Brain microvascular endothelial cell (primary cell): ENCODE data around the gene RCC2.
A peak's percentile ranks its signal among the peaks of the same experiment; 100 is the strongest.

ENCODE experiments used
- DNase-seq: peaks from one replicate; pipeline ENCODE4 v3.0.0-alpha.2; 2020
- H3K27ac ChIP-seq: fragments of 250-450 bp; sonication (Bioruptor Pico); 2 replicates; pipeline ENCODE4 v1.5.1; 2020; ENCODE audit warnings: mild to moderate bottlenecking, moderate library complexity
- H3K27me3 ChIP-seq: fragments of 250-450 bp; sonication (Bioruptor Pico); replicated peaks from 2 replicates; pipeline ENCODE4 v1.5.1; 2020; ENCODE audit warnings: mild to moderate bottlenecking
- H3K36me3 ChIP-seq: fragments of 250-450 bp; sonication (Bioruptor Pico); replicated peaks from 2 replicates; pipeline ENCODE4 v1.5.1; 2020; ENCODE audit warnings: mild to moderate bottlenecking
- H3K4me3 ChIP-seq: 2 replicates; pipeline ENCODE4 v1.5.1; 2011; ENCODE audit warnings: low read depth, mild to moderate bottlenecking, control low read depth, low read length, moderate library complexity
- CTCF ChIP-seq: IDR thresholded peaks from 2 replicates; pipeline ENCODE4 v1.5.1; 2011; ENCODE audit warnings: low read depth, mild to moderate bottlenecking, moderate library complexity, low read length, control low read depth, inconsistent platforms; ENCODE audit errors: missing control alignments
- in situ Hi-C: cut with HindIII; loops from 2 replicates; pipeline ENCODE4 v1.10.0; 2017; ENCODE audit warnings: low sequenced_read_pairs, low pct_ligation_motif_present

Gene RCC2

GRCh38 chr1:17440074-17440826 is 773 bp upstream of the RCC2 start:
- TF ChIP-seq CTCF: no peak
- DNase-seq: no peak
- H3K4me3 ChIP-seq: peak overlapping the region; percentile 58
- no peaks in the 10 kb centered on the region for H3K27me3 ChIP-seq
- peaks cover 3% of the 10 kb centered on the region for H3K36me3 ChIP-seq
- in situ Hi-C loops: no loop called here
- peak overlapping the region; percentile 50 for H3K27ac ChIP-seq

- peak; percentile 40 for DNase-seq
- no peak for TF ChIP-seq CTCF
- Histone ChIP-seq H3K4me3 (peak overlapping the region; percentile 78), H3K27ac (peak overlapping the region; percentile 37), H3K36me3 (peaks cover 13% of the 10 kb centered on the region), H3K27me3 (no peaks in the 10 kb centered on the region)
- in situ Hi-C loops: no loop called here
Measured at GRCh38 chr1:17438318-17439249, 893 bp downstream of the RCC2 start.

- DNase-seq: no peak
- Histone ChIP-seq H3K27me3 (no peaks in the 10 kb centered on the region), H3K36me3 (peaks cover 19% of the 10 kb centered on the region), H3K4me3 (peak overlapping the region; percentile 78), H3K27ac (peak overlapping the region; percentile 37)
- in situ Hi-C loops: no loop called here
- TF ChIP-seq CTCF: no peak
Measured at GRCh38 chr1:17437580-17438317, 1.7 kb downstream of the RCC2 start.

GRCh38 chr1:17437260-17437579 is 2.3 kb downstream of the RCC2 start:
- peak overlapping the region; percentile 35 for H3K27ac ChIP-seq
- peaks cover 23% of the 10 kb centered on the region for H3K36me3 ChIP-seq
- in situ Hi-C loops: no loop called here
- peak overlapping the region; percentile 78 for H3K4me3 ChIP-seq
- no peak for TF ChIP-seq CTCF
- no peaks in the 10 kb centered on the region for H3K27me3 ChIP-seq
- no peak for DNase-seq

GRCh38 chr1:17436380-17437174 is 2.9 kb downstream of the RCC2 start:
- no peak for DNase-seq
- Histone ChIP-seq H3K27ac (no peak overlapping the region), H3K36me3 (peaks cover 25% of the 10 kb centered on the region), H3K27me3 (no peaks in the 10 kb centered on the region), H3K4me3 (peak overlapping the region; percentile 78)
- no peak for TF ChIP-seq CTCF
- in situ Hi-C loops: no loop called here
